Endodermal cell (in vitro differentiated cells): ENCODE measurements around the gene ST6GALNAC4. TPM values are rescaled to one million over a fixed set of nuclear protein-coding genes. Genes with fewer than 3 reads are reported as not detected.

ENCODE experiments used
- DNase-seq: peaks from one replicate; pipeline ENCODE4 v3.0.0-alpha.2; 2017
- H3K27ac ChIP-seq: 2 replicates; pipeline ENCODE4 v1.5.1; 2013; ENCODE audit warnings: mild to moderate bottlenecking, low read depth, low read length, moderate library complexity
- H3K27me3 ChIP-seq: 2 replicates; pipeline ENCODE4 v1.6.1; 2013; ENCODE audit warnings: mild to moderate bottlenecking, low read length, moderate library complexity; ENCODE audit not compliant: insufficient read depth, control insufficient read depth, poor library complexity, severe bottlenecking
- H3K36me3 ChIP-seq: 2 replicates; pipeline ENCODE4 v1.7.0; 2013; ENCODE audit warnings: mild to moderate bottlenecking, low read length, moderate library complexity; ENCODE audit not compliant: control insufficient read depth, insufficient read depth
- H3K4me1 ChIP-seq: one replicate; pipeline ENCODE4 v1.7.0; 2013; ENCODE audit warnings: low read length; ENCODE audit not compliant: control insufficient read depth, insufficient read depth
- H3K4me3 ChIP-seq: 2 replicates; pipeline ENCODE4 v1.5.1; 2013; ENCODE audit warnings: mild to moderate bottlenecking, low read length, moderate library complexity
- H3K9ac ChIP-seq: 2 replicates; pipeline ENCODE4 v1.6.1; 2013; ENCODE audit warnings: mild to moderate bottlenecking, low read length, moderate library complexity; ENCODE audit not compliant: poor library complexity, severe bottlenecking; ENCODE audit errors: extremely low read depth
- H3K9me3 ChIP-seq: 2 replicates; pipeline ENCODE4 v1.6.1; 2013; ENCODE audit warnings: mild to moderate bottlenecking, low read length, moderate library complexity; ENCODE audit not compliant: control insufficient read depth
- H3K27ac Mint-ChIP-seq: 2 replicates; pipeline ENCODE4 v1.8.0; 2020; ENCODE audit warnings: mixed read lengths
- H3K27me3 Mint-ChIP-seq: 2 replicates; pipeline ENCODE4 v1.8.0; 2021; ENCODE audit warnings: mild to moderate bottlenecking, mixed read lengths; ENCODE audit not compliant: insufficient read depth
- H3K36me3 Mint-ChIP-seq: 2 replicates; pipeline ENCODE4 v1.8.0; 2020; ENCODE audit warnings: low read depth, mixed read lengths
- H3K4me1 Mint-ChIP-seq: 2 replicates; pipeline ENCODE4 v1.8.0; 2020; ENCODE audit warnings: mixed read lengths
- H3K4me3 Mint-ChIP-seq: 2 replicates; pipeline ENCODE4 v1.8.0; 2020; ENCODE audit warnings: mild to moderate bottlenecking, moderate library complexity, mixed read lengths
- H3K9me3 Mint-ChIP-seq: 2 replicates; pipeline ENCODE4 v1.8.0; 2020; ENCODE audit warnings: mild to moderate bottlenecking, mixed read lengths
- CTCF ChIP-seq: fragments of 200-600 bp; sonication (generic); conservative IDR thresholded peaks from 2 replicates; pipeline ENCODE4 v1.5.0; 2021; ENCODE audit warnings: antibody characterized with exemption, mild to moderate bottlenecking
- WGBS, 2 experiments: methylation state at CpG; one replicate each; pipeline versions ENCODE4 v1.1.5 to v1.1.7; 2013; ENCODE audit warnings: missing lambda C conversion rate in 2 of 2, mixed read lengths in 1 of 2; ENCODE audit not compliant: insufficient coverage in 1 of 2, insufficient read length in 1 of 2; 5-methylcytosine and 5-hydroxymethylcytosine counted together
- total RNA-seq, 2 donors: library from RNA; stranded (reverse); fragmentation: NEBNext Ultra II Directional in 1 of 2; extraction: Animal tissue kit (Norgen Biotek cat#: 25700) in 1 of 2; gene quantifications; 2 replicates in 1 of 2; 3 replicates in 1 of 2; pipeline ENCODE4 v1.2.1, GENCODE V29; 2021

Gene ST6GALNAC4
- total RNA-seq, 2 donors from 2014 or later: 8.3 to 12.7 TPM

GRCh38 chr9:127923046-127923445, 6.2 kb upstream of the ST6GALNAC4 start:
- peak; percentile 83 for DNase-seq
- H3K9me3 Mint-ChIP-seq: no peaks in the 10 kb centered on the region
- WGBS, 2 experiments: 53 to 62% methylated on average over 3 to 5 of the region's 6 CpGs
- H3K4me3 Mint-ChIP-seq: no peak overlapping the region
- H3K27ac Mint-ChIP-seq: no peak overlapping the region
- peaks cover 36% of the 10 kb centered on the region for H3K27me3 ChIP-seq
- no peak overlapping the region for H3K9ac ChIP-seq
- no peak overlapping the region for H3K4me3 ChIP-seq
- no peaks in the 10 kb centered on the region for H3K4me1 ChIP-seq
- no peaks in the 10 kb centered on the region for H3K36me3 ChIP-seq
- H3K36me3 Mint-ChIP-seq: no peaks in the 10 kb centered on the region
- H3K4me1 Mint-ChIP-seq: no peaks in the 10 kb centered on the region
- no peak for TF ChIP-seq CTCF
- peaks cover 42% of the 10 kb centered on the region for H3K27me3 Mint-ChIP-seq
- H3K27ac ChIP-seq: no peak overlapping the region
- no peaks in the 10 kb centered on the region for H3K9me3 ChIP-seq

- Mint-ChIP-seq H3K9me3 (no peaks in the 10 kb centered on the region), H3K27me3 (peaks cover 33% of the 10 kb centered on the region), H3K27ac (no peak overlapping the region), H3K4me3 (no peak overlapping the region), H3K36me3 (no peaks in the 10 kb centered on the region), H3K4me1 (no peaks in the 10 kb centered on the region)
- H3K9me3 ChIP-seq: no peaks in the 10 kb centered on the region
- no peak overlapping the region for H3K9ac ChIP-seq
- H3K27me3 ChIP-seq: peaks cover 25% of the 10 kb centered on the region
- no peak overlapping the region for H3K4me3 ChIP-seq
- no peaks in the 10 kb centered on the region for H3K4me1 ChIP-seq
- TF ChIP-seq CTCF: peak; percentile 99
- no peak overlapping the region for H3K27ac ChIP-seq
- WGBS, 2 experiments: 19 to 25% methylated on average over 28 to 45 of the region's 45 CpGs
- H3K36me3 ChIP-seq: no peaks in the 10 kb centered on the region
- peak; percentile 90 for DNase-seq
Observed at GRCh38 chr9:127921557-127922120, 4.8 kb upstream of the ST6GALNAC4 start.

- Histone ChIP-seq H3K9ac (no peak overlapping the region), H3K27ac (no peak overlapping the region), H3K4me3 (no peak overlapping the region), H3K36me3 (no peaks in the 10 kb centered on the region), H3K9me3 (no peaks in the 10 kb centered on the region), H3K4me1 (no peaks in the 10 kb centered on the region), H3K27me3 (peaks cover 25% of the 10 kb centered on the region)
- no peak for DNase-seq
- 89 to 100% methylated on average over 5 to 7 of the region's 7 CpGs for WGBS, 2 experiments
- no peak for TF ChIP-seq CTCF
- Mint-ChIP-seq H3K27ac (no peak overlapping the region), H3K4me1 (no peaks in the 10 kb centered on the region), H3K4me3 (no peak overlapping the region), H3K36me3 (no peaks in the 10 kb centered on the region), H3K27me3 (peaks cover 33% of the 10 kb centered on the region), H3K9me3 (no peaks in the 10 kb centered on the region)
Observed at GRCh38 chr9:127920794-127921193, 4.0 kb upstream of the ST6GALNAC4 start.
